Endodermal cell (in vitro differentiated cells): ENCODE results near the gene DHRS2. TPM values are rescaled to one million over a fixed set of nuclear protein-coding genes. Genes with fewer than 3 reads are reported as not detected.

Experiments used
- DNase-seq: peaks from one replicate; pipeline ENCODE4 v3.0.0-alpha.2; 2017
- H3K27ac ChIP-seq: 2 replicates; pipeline ENCODE4 v1.5.1; 2013; ENCODE audit warnings: mild to moderate bottlenecking, low read depth, low read length, moderate library complexity
- H3K27me3 ChIP-seq: 2 replicates; pipeline ENCODE4 v1.6.1; 2013; ENCODE audit warnings: mild to moderate bottlenecking, low read length, moderate library complexity; ENCODE audit not compliant: insufficient read depth, control insufficient read depth, poor library complexity, severe bottlenecking
- H3K36me3 ChIP-seq: 2 replicates; pipeline ENCODE4 v1.7.0; 2013; ENCODE audit warnings: mild to moderate bottlenecking, low read length, moderate library complexity; ENCODE audit not compliant: control insufficient read depth, insufficient read depth
- H3K4me1 ChIP-seq: one replicate; pipeline ENCODE4 v1.7.0; 2013; ENCODE audit warnings: low read length; ENCODE audit not compliant: control insufficient read depth, insufficient read depth
- H3K4me3 ChIP-seq: 2 replicates; pipeline ENCODE4 v1.5.1; 2013; ENCODE audit warnings: mild to moderate bottlenecking, low read length, moderate library complexity
- H3K9ac ChIP-seq: 2 replicates; pipeline ENCODE4 v1.6.1; 2013; ENCODE audit warnings: mild to moderate bottlenecking, low read length, moderate library complexity; ENCODE audit not compliant: poor library complexity, severe bottlenecking; ENCODE audit errors: extremely low read depth
- H3K9me3 ChIP-seq: 2 replicates; pipeline ENCODE4 v1.6.1; 2013; ENCODE audit warnings: mild to moderate bottlenecking, low read length, moderate library complexity; ENCODE audit not compliant: control insufficient read depth
- H3K27ac Mint-ChIP-seq: 2 replicates; pipeline ENCODE4 v1.8.0; 2020; ENCODE audit warnings: mixed read lengths
- H3K27me3 Mint-ChIP-seq: 2 replicates; pipeline ENCODE4 v1.8.0; 2021; ENCODE audit warnings: mild to moderate bottlenecking, mixed read lengths; ENCODE audit not compliant: insufficient read depth
- H3K36me3 Mint-ChIP-seq: 2 replicates; pipeline ENCODE4 v1.8.0; 2020; ENCODE audit warnings: low read depth, mixed read lengths
- H3K4me1 Mint-ChIP-seq: 2 replicates; pipeline ENCODE4 v1.8.0; 2020; ENCODE audit warnings: mixed read lengths
- H3K4me3 Mint-ChIP-seq: 2 replicates; pipeline ENCODE4 v1.8.0; 2020; ENCODE audit warnings: mild to moderate bottlenecking, moderate library complexity, mixed read lengths
- H3K9me3 Mint-ChIP-seq: 2 replicates; pipeline ENCODE4 v1.8.0; 2020; ENCODE audit warnings: mild to moderate bottlenecking, mixed read lengths
- WGBS, 2 experiments: methylation state at CpG; one replicate each; pipeline versions ENCODE4 v1.1.5 to v1.1.7; 2013; ENCODE audit warnings: missing lambda C conversion rate in 2 of 2, mixed read lengths in 1 of 2; ENCODE audit not compliant: insufficient coverage in 1 of 2, insufficient read length in 1 of 2; 5-methylcytosine and 5-hydroxymethylcytosine counted together
- total RNA-seq, 2 donors: library from RNA; stranded (reverse); fragmentation: NEBNext Ultra II Directional in 1 of 2; extraction: Animal tissue kit (Norgen Biotek cat#: 25700) in 1 of 2; gene quantifications; 2 replicates in 1 of 2; 3 replicates in 1 of 2; pipeline ENCODE4 v1.2.1, GENCODE V29; 2021
- TF ChIP-seq, protein P1 (sequence below): fragments of 200-600 bp; sonication (generic); conservative IDR thresholded peaks from 2 replicates; pipeline ENCODE4 v1.5.0; 2021; ENCODE audit warnings: antibody characterized with exemption, mild to moderate bottlenecking

Gene DHRS2
- total RNA-seq, 2 donors from 2014 or later: 0.66 to 1.2 TPM

DNA sequence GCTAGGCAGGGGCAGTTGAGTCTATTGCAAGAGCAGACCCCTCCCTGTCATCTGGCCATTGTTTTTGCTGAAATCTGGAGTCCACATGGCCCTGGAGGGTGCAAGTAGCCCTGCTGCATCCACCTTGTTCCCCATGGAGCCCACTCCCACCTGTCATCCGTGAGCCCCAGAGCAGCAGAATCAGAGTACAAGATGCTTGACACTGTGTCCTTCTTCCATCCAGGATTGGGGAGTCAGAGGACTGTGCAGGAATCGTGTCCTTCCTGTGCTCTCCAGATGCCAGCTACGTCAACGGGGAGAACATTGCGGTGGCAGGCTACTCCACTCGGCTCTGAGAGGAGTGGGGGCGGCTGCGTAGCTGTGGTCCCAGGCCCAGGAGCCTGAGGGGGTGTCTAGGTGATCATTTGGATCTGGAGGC, 8.8 kb downstream of the DHRS2 start:
- no peak overlapping the region for H3K27ac Mint-ChIP-seq
- whole genome bisulfite sequencing, 2 experiments: 82 to 95% methylated on average over 7 to 8 of the region's 8 CpGs
- no peak overlapping the region for H3K27ac ChIP-seq

DNA sequence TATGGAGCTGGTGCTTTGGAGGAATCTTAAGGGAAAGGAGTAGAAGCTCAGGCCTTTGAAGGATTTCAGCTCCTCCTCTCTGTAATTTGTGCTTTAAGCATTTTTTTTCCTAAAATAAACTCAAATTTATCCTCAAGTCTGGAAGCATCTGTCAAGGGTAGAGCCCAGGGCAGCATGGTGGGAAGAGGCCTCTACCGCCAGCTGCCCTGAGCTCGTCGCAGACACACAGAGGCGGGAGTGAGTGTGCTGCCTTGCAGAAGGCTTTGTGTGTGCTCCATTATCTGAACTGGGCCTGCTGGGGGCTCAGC, 9.3 kb downstream of the DHRS2 start:
- no peaks in the 10 kb centered on the region for H3K36me3 ChIP-seq
- no peak overlapping the region for H3K27ac Mint-ChIP-seq

More for the DNA sequence above, 8.8 kb downstream of the DHRS2 start:
- H3K4me3 Mint-ChIP-seq: no peak overlapping the region
- no peaks in the 10 kb centered on the region for H3K4me1 Mint-ChIP-seq
- Histone ChIP-seq H3K9ac (no peak overlapping the region), H3K4me3 (no peak overlapping the region), H3K4me1 (no peaks in the 10 kb centered on the region), H3K27me3 (no peaks in the 10 kb centered on the region), H3K9me3 (no peaks in the 10 kb centered on the region), H3K36me3 (no peaks in the 10 kb centered on the region)
- TF ChIP-seq, protein P1, sequence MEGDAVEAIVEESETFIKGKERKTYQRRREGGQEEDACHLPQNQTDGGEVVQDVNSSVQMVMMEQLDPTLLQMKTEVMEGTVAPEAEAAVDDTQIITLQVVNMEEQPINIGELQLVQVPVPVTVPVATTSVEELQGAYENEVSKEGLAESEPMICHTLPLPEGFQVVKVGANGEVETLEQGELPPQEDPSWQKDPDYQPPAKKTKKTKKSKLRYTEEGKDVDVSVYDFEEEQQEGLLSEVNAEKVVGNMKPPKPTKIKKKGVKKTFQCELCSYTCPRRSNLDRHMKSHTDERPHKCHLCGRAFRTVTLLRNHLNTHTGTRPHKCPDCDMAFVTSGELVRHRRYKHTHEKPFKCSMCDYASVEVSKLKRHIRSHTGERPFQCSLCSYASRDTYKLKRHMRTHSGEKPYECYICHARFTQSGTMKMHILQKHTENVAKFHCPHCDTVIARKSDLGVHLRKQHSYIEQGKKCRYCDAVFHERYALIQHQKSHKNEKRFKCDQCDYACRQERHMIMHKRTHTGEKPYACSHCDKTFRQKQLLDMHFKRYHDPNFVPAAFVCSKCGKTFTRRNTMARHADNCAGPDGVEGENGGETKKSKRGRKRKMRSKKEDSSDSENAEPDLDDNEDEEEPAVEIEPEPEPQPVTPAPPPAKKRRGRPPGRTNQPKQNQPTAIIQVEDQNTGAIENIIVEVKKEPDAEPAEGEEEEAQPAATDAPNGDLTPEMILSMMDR: no peak
- no peaks in the 10 kb centered on the region for H3K36me3 Mint-ChIP-seq
- H3K9me3 Mint-ChIP-seq: no peaks in the 10 kb centered on the region
- DNase-seq: no peak
- H3K27me3 Mint-ChIP-seq: peaks cover 4% of the 10 kb centered on the region

GRCh38 chr14:23645812-23646647, 9.9 kb downstream of the DHRS2 start:
- no peak overlapping the region for H3K4me3 ChIP-seq
- no peaks in the 10 kb centered on the region for H3K4me1 Mint-ChIP-seq
- no peak overlapping the region for H3K4me3 Mint-ChIP-seq
- DNase-seq: no peak
- H3K4me1 ChIP-seq: no peaks in the 10 kb centered on the region
- no peaks in the 10 kb centered on the region for H3K9me3 ChIP-seq
- H3K36me3 ChIP-seq: no peaks in the 10 kb centered on the region
- H3K27me3 Mint-ChIP-seq: peaks cover 5% of the 10 kb centered on the region
- H3K9me3 Mint-ChIP-seq: no peaks in the 10 kb centered on the region
- no peak overlapping the region for H3K27ac Mint-ChIP-seq
- H3K36me3 Mint-ChIP-seq: no peaks in the 10 kb centered on the region
- WGBS, 2 experiments: 86 to 100% methylated on average over 3 to 9 of the region's 9 CpGs
- TF ChIP-seq, protein P1: no peak
- no peaks in the 10 kb centered on the region for H3K27me3 ChIP-seq
- H3K9ac ChIP-seq: no peak overlapping the region
- no peak overlapping the region for H3K27ac ChIP-seq

More for the DNA sequence above, 9.3 kb downstream of the DHRS2 start:
- DNase-seq: no peak
- Histone ChIP-seq H3K9me3 (no peaks in the 10 kb centered on the region), H3K27me3 (no peaks in the 10 kb centered on the region), H3K27ac (no peak overlapping the region), H3K4me3 (no peak overlapping the region), H3K9ac (no peak overlapping the region), H3K4me1 (no peaks in the 10 kb centered on the region)
- WGBS, 2 experiments: 93% methylated on average over 4 of the region's 4 CpGs; no CpG with 5 or more reads in 1 of the 2 experiments
- Mint-ChIP-seq H3K36me3 (no peaks in the 10 kb centered on the region), H3K4me3 (no peak overlapping the region), H3K4me1 (no peaks in the 10 kb centered on the region), H3K9me3 (no peaks in the 10 kb centered on the region), H3K27me3 (peaks cover 5% of the 10 kb centered on the region)
- TF ChIP-seq, protein P1: no peak
